ENCODE results near the gene BANP.
"Not testable (repeated sequence)": the region's sequence is repeated elsewhere in the genome, so short reads cannot be mapped to it uniquely, and the experiment has no call there.

Gene BANP

DNA sequence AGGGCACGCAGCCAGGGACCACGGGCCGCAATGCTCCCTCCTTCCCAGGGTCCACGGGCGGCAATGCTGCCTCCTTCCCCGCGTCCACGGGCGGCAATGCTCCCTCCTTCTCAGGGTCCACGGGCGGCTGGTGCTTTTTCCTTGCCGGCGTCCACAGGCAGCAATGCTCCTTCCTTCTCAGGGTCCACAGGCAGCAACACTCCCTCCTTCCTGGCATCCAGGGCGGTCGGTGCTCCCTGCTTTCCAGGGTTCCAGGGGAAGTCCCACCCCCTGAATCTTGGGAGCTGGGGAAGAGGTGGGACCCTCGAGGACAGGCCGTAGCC lies 143.0 kb downstream of the BANP start:
- not testable (repeated sequence) for H3K36me3 ChIP-seq (ENCODE audit: control insufficient read depth in 1 of 2, insufficient read depth in 2 of 2, low read length in 2 of 2); H3K4me2 ChIP-seq (ENCODE audit: low read length); H3K79me1 ChIP-seq (ENCODE audit: low read length); H2BK5ac ChIP-seq (ENCODE audit: low read depth, low read length, poor library complexity); H4K12ac ChIP-seq (ENCODE audit: low read depth, low read length); H2BK12ac ChIP-seq (ENCODE audit: low read length); H3K4me1 ChIP-seq (ENCODE audit: control insufficient read depth in 1 of 2, insufficient read depth in 2 of 2, low read length in 2 of 2); H3K27me3 ChIP-seq (ENCODE audit: insufficient read depth, low read length); H3K4ac ChIP-seq (ENCODE audit: low read depth, low read length); H2BK120ac ChIP-seq (ENCODE audit: insufficient read depth, low read length, poor library complexity); H4K8ac ChIP-seq (ENCODE audit: low read depth, low read length); H2AK5ac ChIP-seq (ENCODE audit: low read length); DNase-seq; H3K79me2 ChIP-seq (ENCODE audit: control insufficient read depth, insufficient read depth, low read length, poor library complexity); H3K23ac ChIP-seq (ENCODE audit: low read length); H4K91ac ChIP-seq (ENCODE audit: low read depth, low read length); H3K14ac ChIP-seq (ENCODE audit: low read length); H3K9ac ChIP-seq (ENCODE audit: low read length); H3K27ac ChIP-seq (ENCODE audit: low read depth, low read length); H3K4me3 ChIP-seq (ENCODE audit: low read depth, low read length); H3K18ac ChIP-seq (ENCODE audit: low read length); H2AFZ ChIP-seq (ENCODE audit: insufficient read depth, low read length, poor library complexity)
- no CpG with 5 or more reads among the region's 17 CpGs for whole genome bisulfite sequencing (ENCODE audit: extremely low coverage, insufficient coverage, insufficient read length)
- H3K9me3 ChIP-seq (ENCODE audit: insufficient read depth, low read depth, low read length) = peaks cover 14% of the 10 kb centered on the region

DNA sequence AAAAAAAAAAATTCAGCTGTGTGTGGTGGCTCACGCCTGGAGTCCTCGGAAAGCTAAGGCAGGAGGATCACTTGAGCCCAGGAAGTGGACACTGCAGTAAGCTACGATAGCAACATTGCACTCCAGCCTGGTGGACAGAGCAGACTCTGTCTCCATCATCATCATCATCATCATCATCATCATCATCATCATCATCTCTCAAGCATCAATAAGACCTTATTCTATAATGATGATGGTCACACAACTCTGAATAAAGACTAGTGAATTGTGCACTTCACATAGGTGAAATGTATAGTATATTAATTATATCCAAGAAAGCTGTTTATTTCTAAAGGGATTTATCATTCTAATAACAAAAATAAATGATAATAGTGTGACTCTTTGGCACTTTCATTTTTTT lies 143.7 kb downstream of the BANP start:
- peaks cover 14% of the 10 kb centered on the region for H3K9me3 ChIP-seq (ENCODE audit: insufficient read depth, low read depth, low read length)
- not testable (repeated sequence) for DNase-seq; H2AK5ac ChIP-seq (ENCODE audit: low read length); H3K23ac ChIP-seq (ENCODE audit: low read length); H4K12ac ChIP-seq (ENCODE audit: low read depth, low read length); H3K27me3 ChIP-seq (ENCODE audit: insufficient read depth, low read length); H4K91ac ChIP-seq (ENCODE audit: low read depth, low read length); H3K27ac ChIP-seq (ENCODE audit: low read depth, low read length); H2BK12ac ChIP-seq (ENCODE audit: low read length); H3K4me1 ChIP-seq (ENCODE audit: control insufficient read depth in 1 of 2, insufficient read depth in 2 of 2, low read length in 2 of 2); H3K9ac ChIP-seq (ENCODE audit: low read length); H3K4ac ChIP-seq (ENCODE audit: low read depth, low read length); H2BK5ac ChIP-seq (ENCODE audit: low read depth, low read length, poor library complexity); H3K18ac ChIP-seq (ENCODE audit: low read length); H4K8ac ChIP-seq (ENCODE audit: low read depth, low read length); H3K4me3 ChIP-seq (ENCODE audit: low read depth, low read length); H3K14ac ChIP-seq (ENCODE audit: low read length); H3K79me1 ChIP-seq (ENCODE audit: low read length); H2BK120ac ChIP-seq (ENCODE audit: insufficient read depth, low read length, poor library complexity); H2AFZ ChIP-seq (ENCODE audit: insufficient read depth, low read length, poor library complexity); H3K4me2 ChIP-seq (ENCODE audit: low read length); H3K36me3 ChIP-seq (ENCODE audit: control insufficient read depth in 1 of 2, insufficient read depth in 2 of 2, low read length in 2 of 2); H3K79me2 ChIP-seq (ENCODE audit: control insufficient read depth, insufficient read depth, low read length, poor library complexity)
- WGBS (ENCODE audit: extremely low coverage, insufficient coverage, insufficient read length) = no CpG with 5 or more reads among the region's 3 CpGs

DNA sequence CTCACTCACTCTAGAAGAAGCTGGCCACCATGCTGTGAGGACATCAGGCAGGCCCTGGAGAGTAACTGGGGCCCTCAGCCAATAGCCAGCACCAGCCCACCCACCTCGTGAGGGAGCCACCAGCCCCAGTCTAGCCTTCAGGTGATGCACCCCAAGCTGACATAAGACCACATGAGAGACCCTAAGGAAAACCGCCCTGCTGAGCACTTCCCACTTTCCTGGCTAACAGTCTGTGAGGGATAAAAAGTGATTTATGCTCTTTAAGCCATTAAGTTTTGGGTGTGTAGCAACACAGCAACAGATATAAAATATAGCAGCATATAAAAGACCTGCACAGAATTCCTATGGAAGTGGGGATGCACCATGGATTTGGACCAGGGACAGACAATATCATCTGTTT lies 145.4 kb downstream of the BANP start:
- H4K12ac ChIP-seq (ENCODE audit: low read depth, low read length); H3K9ac ChIP-seq (ENCODE audit: low read length); H2BK120ac ChIP-seq (ENCODE audit: insufficient read depth, low read length, poor library complexity); H3K36me3 ChIP-seq (ENCODE audit: control insufficient read depth in 1 of 2, insufficient read depth in 2 of 2, low read length in 2 of 2); H2BK5ac ChIP-seq (ENCODE audit: low read depth, low read length, poor library complexity); H3K27ac ChIP-seq (ENCODE audit: low read depth, low read length); H2AFZ ChIP-seq (ENCODE audit: insufficient read depth, low read length, poor library complexity); H3K4ac ChIP-seq (ENCODE audit: low read depth, low read length); H3K14ac ChIP-seq (ENCODE audit: low read length); H4K91ac ChIP-seq (ENCODE audit: low read depth, low read length); H2BK12ac ChIP-seq (ENCODE audit: low read length); H3K4me3 ChIP-seq (ENCODE audit: low read depth, low read length); DNase-seq; H3K79me1 ChIP-seq (ENCODE audit: low read length); H3K18ac ChIP-seq (ENCODE audit: low read length); H3K79me2 ChIP-seq (ENCODE audit: control insufficient read depth, insufficient read depth, low read length, poor library complexity); H3K23ac ChIP-seq (ENCODE audit: low read length); H3K4me1 ChIP-seq (ENCODE audit: control insufficient read depth in 1 of 2, insufficient read depth in 2 of 2, low read length in 2 of 2); H3K4me2 ChIP-seq (ENCODE audit: low read length); H2AK5ac ChIP-seq (ENCODE audit: low read length); H4K8ac ChIP-seq (ENCODE audit: low read depth, low read length); H3K27me3 ChIP-seq (ENCODE audit: insufficient read depth, low read length): not testable (repeated sequence)
- WGBS (ENCODE audit: extremely low coverage, insufficient coverage, insufficient read length) = no CpG with 5 or more reads among the region's 2 CpGs
- H3K9me3 ChIP-seq (ENCODE audit: insufficient read depth, low read depth, low read length) = peaks cover 14% of the 10 kb centered on the region

DNA sequence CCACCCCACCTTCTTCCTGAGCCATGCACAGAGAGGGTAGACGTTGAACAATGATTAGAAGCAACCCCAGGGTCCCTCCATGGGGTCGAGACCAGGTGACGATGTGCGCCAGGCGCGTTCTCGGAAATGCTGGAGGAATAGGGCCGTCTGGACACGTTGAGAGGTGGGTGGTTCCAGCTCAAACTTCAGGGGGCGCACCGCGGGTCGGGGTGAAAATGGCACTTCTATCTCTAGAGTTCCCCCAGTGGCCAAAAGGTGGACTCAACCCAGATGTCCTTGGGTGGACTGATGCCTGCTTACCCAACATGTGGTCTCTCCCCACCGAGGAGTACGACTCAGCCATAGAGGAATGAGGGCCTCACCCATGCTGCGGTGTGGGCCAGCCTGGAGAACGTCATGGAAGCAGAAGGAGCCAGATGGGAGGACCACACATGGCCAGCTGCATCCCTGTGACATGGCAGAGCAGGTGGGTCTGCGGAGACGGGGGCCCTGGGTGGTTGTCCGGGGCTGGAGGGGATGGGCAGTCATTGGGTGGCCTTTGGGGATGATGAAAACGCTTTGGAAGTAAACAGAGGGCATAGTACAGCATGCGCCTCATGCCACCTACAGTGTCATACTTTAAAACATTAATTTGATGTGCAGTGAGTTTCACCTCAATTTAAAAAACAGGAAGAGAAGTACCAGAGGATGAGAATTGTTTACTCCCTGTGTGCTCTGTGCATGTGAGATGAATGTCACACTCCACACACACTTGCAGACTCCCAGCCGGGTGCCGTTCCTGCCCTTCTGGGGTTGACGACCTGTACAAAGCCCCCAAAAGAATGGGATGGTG lies 147.7 kb downstream of the BANP start:
- H3K79me2 ChIP-seq (ENCODE audit: control insufficient read depth, insufficient read depth, low read length, poor library complexity); H3K4me2 ChIP-seq (ENCODE audit: low read length); H3K14ac ChIP-seq (ENCODE audit: low read length); H4K91ac ChIP-seq (ENCODE audit: low read depth, low read length); H2BK120ac ChIP-seq (ENCODE audit: insufficient read depth, low read length, poor library complexity); H3K79me1 ChIP-seq (ENCODE audit: low read length); H3K27me3 ChIP-seq (ENCODE audit: insufficient read depth, low read length); H4K8ac ChIP-seq (ENCODE audit: low read depth, low read length); H3K4ac ChIP-seq (ENCODE audit: low read depth, low read length); H2BK5ac ChIP-seq (ENCODE audit: low read depth, low read length, poor library complexity); DNase-seq; H3K36me3 ChIP-seq (ENCODE audit: control insufficient read depth in 1 of 2, insufficient read depth in 2 of 2, low read length in 2 of 2); H3K4me1 ChIP-seq (ENCODE audit: control insufficient read depth in 1 of 2, insufficient read depth in 2 of 2, low read length in 2 of 2); H3K9ac ChIP-seq (ENCODE audit: low read length); H3K23ac ChIP-seq (ENCODE audit: low read length); H3K4me3 ChIP-seq (ENCODE audit: low read depth, low read length); H3K27ac ChIP-seq (ENCODE audit: low read depth, low read length); H3K18ac ChIP-seq (ENCODE audit: low read length); H4K12ac ChIP-seq (ENCODE audit: low read depth, low read length); H2AK5ac ChIP-seq (ENCODE audit: low read length); H2AFZ ChIP-seq (ENCODE audit: insufficient read depth, low read length, poor library complexity); H2BK12ac ChIP-seq (ENCODE audit: low read length): not testable (repeated sequence)
- no CpG with 5 or more reads among the region's 25 CpGs for WGBS (ENCODE audit: extremely low coverage, insufficient coverage, insufficient read length)
- H3K9me3 ChIP-seq (ENCODE audit: insufficient read depth, low read depth, low read length) = peaks cover 17% of the 10 kb centered on the region

Data from trophoblast cell (in vitro differentiated cells and primary cell).